HepG2 (cell line): Measurements from ENCODE around the gene PIM1. TPM values are rescaled to one million over a fixed set of nuclear protein-coding genes. Genes with fewer than 3 reads are reported as not detected.
A peak's percentile ranks its signal among the peaks of the same experiment; 100 is the strongest.

Experiments
- EED ChIP-seq: sonication (generic); formaldehyde crosslinking; IDR thresholded peaks from 2 replicates; pipeline ENCODE4 v1.5.0; 2020; ENCODE audit warnings: mild to moderate bottlenecking, missing genetic modification reagents
- HOXA3 ChIP-seq: sonication (generic); formaldehyde crosslinking; IDR thresholded peaks from 2 replicates; pipeline ENCODE4 v1.5.0; 2020; ENCODE audit warnings: missing genetic modification reagents
- NPAS2 ChIP-seq: sonication (generic); formaldehyde crosslinking; IDR thresholded peaks from 2 replicates; pipeline ENCODE4 v1.8.0; 2022; ENCODE audit warnings: mild to moderate bottlenecking, missing genetic modification reagents, borderline replicate concordance
- RARA ChIP-seq: IDR thresholded peaks from 2 replicates; pipeline ENCODE4 v1.6.1; 2016; ENCODE audit warnings: missing genetic modification reagents, missing compliant biosample characterization
- RFXANK ChIP-seq: IDR thresholded peaks from 2 replicates; pipeline ENCODE4 v1.6.1; 2016
- SALL1 ChIP-seq: sonication (generic); formaldehyde crosslinking; IDR thresholded peaks from 2 replicates; pipeline ENCODE4 v1.8.0; 2022; ENCODE audit warnings: mild to moderate bottlenecking, missing genetic modification reagents
- SAP130 ChIP-seq: IDR thresholded peaks from 2 replicates; pipeline ENCODE4 v1.6.1; 2016; ENCODE audit warnings: low read depth
- TRAFD1 ChIP-seq: sonication (generic); formaldehyde crosslinking; IDR thresholded peaks from 2 replicates; pipeline ENCODE4 v1.5.1; 2020; ENCODE audit warnings: missing genetic modification reagents, mild to moderate bottlenecking, borderline replicate concordance
- ZBTB38 ChIP-seq: sonication (generic); formaldehyde crosslinking; IDR thresholded peaks from 2 replicates; pipeline ENCODE4 v1.5.1; 2020; ENCODE audit warnings: mild to moderate bottlenecking, missing genetic modification reagents
- ZNF552 ChIP-seq: sonication (generic); formaldehyde crosslinking; IDR thresholded peaks from 2 replicates; pipeline ENCODE4 v1.9.0; 2022; ENCODE audit warnings: missing genetic modification reagents, mild to moderate bottlenecking, borderline replicate concordance
- ZNF83 ChIP-seq: sonication (generic); formaldehyde crosslinking; IDR thresholded peaks from 2 replicates; pipeline ENCODE4 v1.4.0; 2020; ENCODE audit warnings: missing genetic modification reagents, mild to moderate bottlenecking, borderline replicate concordance
- polyA plus RNA-seq, 8 experiments: library from polyadenylated mRNA; depleted of rRNA in 3 of 8; stranded (reverse) in 7 of 8; unstranded in 1 of 8; fragments of >200 nt; fragmentation: Illumina TruSeq in 4 of 8; extraction: Trizol in 4 of 8; gene quantifications; 2 replicates each; pipeline versions ENCODE4 v1.2.1 to v1.2.3, GENCODE V29; 2011 to 2016; ENCODE audit warnings: low read depth in 4 of 8, missing spikeins in 1 of 8, mixed read lengths in 1 of 8; ENCODE audit not compliant: insufficient read depth in 1 of 8
- total RNA-seq, 5 experiments: library from RNA; depleted of rRNA; stranded (reverse); fragments of >200 nt; fragmentation: Illumina TruSeq; extraction: Trizol; gene quantifications; 2 replicates each; pipeline ENCODE4 v1.2.3, GENCODE V29; 2016; ENCODE audit warnings: low read depth in 1 of 5

The PIM1 gene
- total and polyA plus RNA-seq, 2 of the 13 experiments (the other 11 are each of a cell fraction or from before 2014, with no cell fraction given), result 29.4 to 117 TPM

- TF ChIP-seq EED (CRISPR knock-in tag) (0 out of 2 replicates have a peak, but pooled peaks have one; percentile 16), ZBTB38 (CRISPR knock-in tag) (peak; percentile 68), RARA (peak; percentile 59), RFXANK (CRISPR knock-in tag) (no peak), TRAFD1 (CRISPR knock-in tag) (0 out of 2 replicates have a peak, but pooled peaks have one; percentile 50), SAP130 (CRISPR knock-in tag) (0 out of 2 replicates have a peak, but pooled peaks have one; percentile 30), ZNF83 (no peak), HOXA3 (CRISPR knock-in tag) (no peak), NPAS2 (CRISPR knock-in tag) (no peak), ZNF552 (no peak), SALL1 (CRISPR knock-in tag) (peak; percentile 12; the same call in 1 of the 2 replicates)
Measured at GRCh38 chr6:37134396-37135191, 35.4 kb upstream of the PIM1 start (continued).
